ENCODE data around the gene TEX26.

TEX26 gene

DNA sequence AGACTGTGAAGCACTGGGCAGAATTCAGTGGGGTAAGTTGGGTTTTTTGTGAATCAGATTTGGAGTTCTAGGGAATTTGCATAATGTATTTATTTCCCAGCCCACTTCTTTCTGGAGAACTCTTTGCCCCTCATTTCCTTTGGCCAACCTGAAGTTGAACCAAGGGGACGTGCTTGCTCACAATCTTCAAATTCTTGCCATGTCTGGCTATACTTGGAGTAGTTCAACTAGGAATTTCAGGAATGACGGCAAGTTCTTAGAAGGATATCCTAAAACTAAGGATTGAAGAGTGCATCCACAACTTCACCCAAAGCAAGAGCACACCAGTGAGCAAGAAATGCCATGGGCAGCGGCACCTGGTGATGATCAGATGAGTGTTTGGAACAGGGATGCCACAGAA lies 88.5 kb downstream of the TEX26 start:
- TF ChIP-seq FOXP2 (optimal IDR thresholded peaks at IDR 0.05; ENCODE audit: borderline replicate concordance, extremely low read depth, extremely low read length, insufficient read depth) (no peak), SIN3A (IDR thresholded peaks at IDR 0.05; ENCODE audit: borderline replicate concordance, insufficient read depth, low read length) (no peak), POLR2AphosphoS5 (IDR thresholded peaks at IDR 0.05; ENCODE audit: low read depth, low read length) (no peak), TAF1 (IDR thresholded peaks at IDR 0.05; ENCODE audit: borderline replicate concordance, insufficient read depth, low read length) (no peak)
- TF ChIP-seq, protein P1, sequence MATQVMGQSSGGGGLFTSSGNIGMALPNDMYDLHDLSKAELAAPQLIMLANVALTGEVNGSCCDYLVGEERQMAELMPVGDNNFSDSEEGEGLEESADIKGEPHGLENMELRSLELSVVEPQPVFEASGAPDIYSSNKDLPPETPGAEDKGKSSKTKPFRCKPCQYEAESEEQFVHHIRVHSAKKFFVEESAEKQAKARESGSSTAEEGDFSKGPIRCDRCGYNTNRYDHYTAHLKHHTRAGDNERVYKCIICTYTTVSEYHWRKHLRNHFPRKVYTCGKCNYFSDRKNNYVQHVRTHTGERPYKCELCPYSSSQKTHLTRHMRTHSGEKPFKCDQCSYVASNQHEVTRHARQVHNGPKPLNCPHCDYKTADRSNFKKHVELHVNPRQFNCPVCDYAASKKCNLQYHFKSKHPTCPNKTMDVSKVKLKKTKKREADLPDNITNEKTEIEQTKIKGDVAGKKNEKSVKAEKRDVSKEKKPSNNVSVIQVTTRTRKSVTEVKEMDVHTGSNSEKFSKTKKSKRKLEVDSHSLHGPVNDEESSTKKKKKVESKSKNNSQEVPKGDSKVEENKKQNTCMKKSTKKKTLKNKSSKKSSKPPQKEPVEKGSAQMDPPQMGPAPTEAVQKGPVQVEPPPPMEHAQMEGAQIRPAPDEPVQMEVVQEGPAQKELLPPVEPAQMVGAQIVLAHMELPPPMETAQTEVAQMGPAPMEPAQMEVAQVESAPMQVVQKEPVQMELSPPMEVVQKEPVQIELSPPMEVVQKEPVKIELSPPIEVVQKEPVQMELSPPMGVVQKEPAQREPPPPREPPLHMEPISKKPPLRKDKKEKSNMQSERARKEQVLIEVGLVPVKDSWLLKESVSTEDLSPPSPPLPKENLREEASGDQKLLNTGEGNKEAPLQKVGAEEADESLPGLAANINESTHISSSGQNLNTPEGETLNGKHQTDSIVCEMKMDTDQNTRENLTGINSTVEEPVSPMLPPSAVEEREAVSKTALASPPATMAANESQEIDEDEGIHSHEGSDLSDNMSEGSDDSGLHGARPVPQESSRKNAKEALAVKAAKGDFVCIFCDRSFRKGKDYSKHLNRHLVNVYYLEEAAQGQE (IDR thresholded peaks at IDR 0.05; ENCODE audit: insufficient read depth in 1 of 2, low read depth in 2 of 2, low read length in 2 of 2) = no peak

DNA sequence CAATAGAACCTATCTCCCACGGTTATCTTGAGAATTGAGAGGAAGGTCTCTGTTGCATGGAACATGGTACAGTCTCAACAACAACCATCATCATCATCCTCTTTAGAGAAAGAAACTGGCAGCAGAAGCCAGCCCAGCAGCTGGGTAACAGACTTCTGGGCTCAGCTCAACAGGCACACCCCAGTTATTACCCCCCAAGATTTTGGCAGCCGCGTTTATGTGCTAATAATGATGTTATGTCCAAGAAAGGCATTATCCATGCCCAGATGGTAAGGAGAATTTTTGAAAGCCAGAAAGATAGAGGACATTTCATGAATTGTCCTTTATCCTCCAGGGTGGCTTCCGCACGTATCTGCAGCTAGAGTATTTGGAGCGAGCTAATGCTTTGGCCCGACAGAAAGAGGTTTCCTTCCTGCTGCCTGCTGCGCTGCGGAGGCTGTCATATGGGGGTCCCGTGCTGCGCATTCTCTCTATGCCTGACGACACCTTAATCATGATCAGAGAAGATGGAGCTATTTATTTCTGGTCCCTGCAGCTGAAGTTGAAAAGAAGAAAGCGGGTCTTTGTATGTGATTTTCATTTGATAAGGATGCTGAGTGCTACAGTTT lies 89.9 kb downstream of the TEX26 start:
- TF ChIP-seq, protein P1 (IDR thresholded peaks at IDR 0.05; ENCODE audit: insufficient read depth in 1 of 2, low read depth in 2 of 2, low read length in 2 of 2) = no peak
- no peak for TF ChIP-seq SIN3A (IDR thresholded peaks at IDR 0.05; ENCODE audit: borderline replicate concordance, insufficient read depth, low read length)
- TF ChIP-seq POLR2AphosphoS5 (IDR thresholded peaks at IDR 0.05; ENCODE audit: low read depth, low read length) = no peak
- TF ChIP-seq FOXP2 (optimal IDR thresholded peaks at IDR 0.05; ENCODE audit: borderline replicate concordance, extremely low read depth, extremely low read length, insufficient read depth) = no peak
- no peak for TF ChIP-seq TAF1 (IDR thresholded peaks at IDR 0.05; ENCODE audit: borderline replicate concordance, insufficient read depth, low read length)

DNA sequence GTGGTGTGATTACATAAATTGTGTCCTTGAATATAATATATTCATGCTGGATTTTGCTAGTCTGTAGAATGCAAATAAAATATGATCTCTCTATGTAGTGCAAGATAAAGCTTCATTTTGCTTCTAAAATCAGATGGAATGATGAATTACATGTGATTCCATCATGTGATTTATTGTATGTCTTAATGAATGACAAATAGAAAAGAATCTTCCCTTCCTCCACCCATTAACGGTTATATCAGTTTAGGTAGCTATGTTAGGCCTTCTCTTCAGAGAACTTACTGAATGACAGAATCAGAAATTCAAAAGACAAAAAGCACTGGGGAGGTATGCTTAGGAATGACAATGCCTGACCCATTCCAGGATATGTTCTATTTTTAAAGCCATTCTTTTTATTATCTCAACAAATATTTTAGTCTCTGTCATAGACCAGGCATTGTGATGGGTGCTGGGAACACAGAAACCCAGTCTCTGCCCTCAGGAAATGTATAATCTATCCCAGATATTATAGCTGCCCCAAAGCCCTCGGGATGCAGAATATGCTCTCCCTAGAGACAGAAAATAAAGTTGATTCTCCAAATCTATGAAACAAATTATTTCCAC lies 90.6 kb downstream of the TEX26 start:
- TF ChIP-seq, protein P1 (IDR thresholded peaks at IDR 0.05; ENCODE audit: insufficient read depth in 1 of 2, low read depth in 2 of 2, low read length in 2 of 2) = no peak

All from PFSK-1 (cell line).